ENCODE results near the gene KASH5.

KASH5 gene

DNA sequence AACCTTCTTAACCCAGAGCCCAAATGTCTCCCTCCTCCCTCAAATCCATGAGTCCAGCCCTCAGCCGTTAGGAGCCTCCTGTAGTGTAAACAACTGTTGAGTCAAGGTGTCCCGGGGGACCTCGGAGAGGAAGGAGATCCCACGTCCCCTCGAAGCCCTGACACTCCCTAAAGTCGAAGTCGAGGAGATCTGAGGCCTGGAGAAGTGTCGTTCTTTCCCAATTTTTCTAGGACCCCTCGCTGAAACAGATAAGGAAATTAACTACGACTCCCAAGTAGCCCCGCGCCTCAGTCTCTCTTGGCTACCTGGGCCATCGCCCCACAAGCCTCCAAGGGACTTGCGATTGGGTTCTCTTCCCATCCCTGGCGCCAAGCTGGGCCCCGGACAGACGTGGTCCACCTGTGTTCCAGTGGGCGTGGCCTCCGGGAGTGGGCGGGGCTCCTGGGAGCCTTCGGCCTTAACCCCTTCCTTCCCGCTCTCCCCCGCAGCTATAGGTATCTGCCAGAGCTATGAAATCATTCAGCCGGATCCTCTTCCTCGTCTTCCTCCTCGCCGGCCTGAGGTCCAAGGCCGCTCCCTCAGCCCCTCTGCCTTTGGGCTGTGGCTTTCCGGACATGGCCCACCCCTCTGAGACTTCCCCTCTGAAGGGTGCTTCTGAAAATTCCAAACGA is 38.0 kb downstream of the KASH5 start:
- TF ChIP-seq, protein P1, sequence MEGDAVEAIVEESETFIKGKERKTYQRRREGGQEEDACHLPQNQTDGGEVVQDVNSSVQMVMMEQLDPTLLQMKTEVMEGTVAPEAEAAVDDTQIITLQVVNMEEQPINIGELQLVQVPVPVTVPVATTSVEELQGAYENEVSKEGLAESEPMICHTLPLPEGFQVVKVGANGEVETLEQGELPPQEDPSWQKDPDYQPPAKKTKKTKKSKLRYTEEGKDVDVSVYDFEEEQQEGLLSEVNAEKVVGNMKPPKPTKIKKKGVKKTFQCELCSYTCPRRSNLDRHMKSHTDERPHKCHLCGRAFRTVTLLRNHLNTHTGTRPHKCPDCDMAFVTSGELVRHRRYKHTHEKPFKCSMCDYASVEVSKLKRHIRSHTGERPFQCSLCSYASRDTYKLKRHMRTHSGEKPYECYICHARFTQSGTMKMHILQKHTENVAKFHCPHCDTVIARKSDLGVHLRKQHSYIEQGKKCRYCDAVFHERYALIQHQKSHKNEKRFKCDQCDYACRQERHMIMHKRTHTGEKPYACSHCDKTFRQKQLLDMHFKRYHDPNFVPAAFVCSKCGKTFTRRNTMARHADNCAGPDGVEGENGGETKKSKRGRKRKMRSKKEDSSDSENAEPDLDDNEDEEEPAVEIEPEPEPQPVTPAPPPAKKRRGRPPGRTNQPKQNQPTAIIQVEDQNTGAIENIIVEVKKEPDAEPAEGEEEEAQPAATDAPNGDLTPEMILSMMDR (IDR thresholded peaks at IDR 0.05; ENCODE audit: low read depth, low read length, missing control alignments): no peak
- H3K4me3 ChIP-seq (replicated peaks; ENCODE audit: low read depth, low read length): no peak overlapping the region
- no peak for DNase-seq (ENCODE audit: extremely low read depth, low read depth)

DNA sequence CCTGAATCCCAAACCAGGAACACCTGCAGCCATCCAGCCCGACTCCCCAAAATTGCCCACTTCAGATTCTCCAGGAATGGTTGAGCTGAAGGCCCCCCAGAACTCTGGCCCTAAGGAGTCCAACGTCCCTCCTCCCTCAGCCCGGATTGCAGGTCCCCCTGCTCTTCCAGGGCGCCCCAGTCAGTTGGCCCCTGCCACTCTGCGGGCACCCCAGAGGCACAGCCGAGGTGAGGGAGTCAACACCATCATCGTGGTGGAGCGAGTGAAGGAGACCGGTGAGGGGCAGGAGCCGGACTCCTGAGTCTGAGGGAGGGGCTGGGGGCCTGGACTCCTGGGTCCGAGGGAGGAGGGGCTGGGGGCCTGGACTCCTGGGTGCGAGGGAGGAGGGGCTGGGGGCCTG is 39.3 kb downstream of the KASH5 start:
- DNase-seq (ENCODE audit: extremely low read depth, low read depth): no peak
- no peak overlapping the region for H3K4me3 ChIP-seq (replicated peaks; ENCODE audit: low read depth, low read length)
- TF ChIP-seq, protein P1 (IDR thresholded peaks at IDR 0.05; ENCODE audit: low read depth, low read length, missing control alignments): no peak

DNA sequence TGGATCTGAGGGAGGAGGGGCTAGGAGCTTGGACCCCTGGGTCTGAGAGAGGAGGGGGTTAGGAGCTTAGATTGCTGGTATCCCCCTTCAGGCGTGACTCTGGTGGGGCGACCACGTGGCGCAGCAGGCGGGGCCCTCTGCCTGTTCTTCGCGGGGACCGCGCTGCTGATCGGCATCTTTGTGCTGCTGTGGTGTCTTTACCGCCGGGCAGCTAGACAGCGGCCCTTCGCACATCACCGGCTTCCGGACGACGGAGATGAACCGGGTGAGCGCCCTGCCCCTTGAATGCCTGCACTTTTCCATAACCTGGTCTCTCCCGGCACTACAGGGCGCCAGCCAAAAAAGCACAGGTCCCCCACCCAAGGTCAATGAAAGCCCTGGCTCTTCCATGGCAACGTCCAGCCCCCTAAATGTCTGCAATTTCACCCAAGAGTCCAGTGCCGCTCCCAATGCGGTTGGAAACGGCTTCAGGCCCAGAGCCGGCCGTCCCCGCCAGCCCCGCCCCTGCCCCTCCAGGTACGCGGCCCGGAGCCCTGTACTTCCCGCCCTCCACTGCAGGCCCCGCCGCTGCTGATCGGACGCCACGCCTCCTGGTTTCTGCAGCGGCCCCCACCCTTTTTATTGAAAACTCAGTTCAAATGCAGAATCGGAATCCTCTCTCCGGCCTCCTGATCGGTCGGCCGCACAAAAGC is 40.0 kb downstream of the KASH5 start:
- H3K4me3 ChIP-seq (replicated peaks; ENCODE audit: low read depth, low read length): no peak overlapping the region
- no peak for DNase-seq (ENCODE audit: extremely low read depth, low read depth)
- TF ChIP-seq, protein P1 (IDR thresholded peaks at IDR 0.05; ENCODE audit: low read depth, low read length, missing control alignments): no peak

DNA sequence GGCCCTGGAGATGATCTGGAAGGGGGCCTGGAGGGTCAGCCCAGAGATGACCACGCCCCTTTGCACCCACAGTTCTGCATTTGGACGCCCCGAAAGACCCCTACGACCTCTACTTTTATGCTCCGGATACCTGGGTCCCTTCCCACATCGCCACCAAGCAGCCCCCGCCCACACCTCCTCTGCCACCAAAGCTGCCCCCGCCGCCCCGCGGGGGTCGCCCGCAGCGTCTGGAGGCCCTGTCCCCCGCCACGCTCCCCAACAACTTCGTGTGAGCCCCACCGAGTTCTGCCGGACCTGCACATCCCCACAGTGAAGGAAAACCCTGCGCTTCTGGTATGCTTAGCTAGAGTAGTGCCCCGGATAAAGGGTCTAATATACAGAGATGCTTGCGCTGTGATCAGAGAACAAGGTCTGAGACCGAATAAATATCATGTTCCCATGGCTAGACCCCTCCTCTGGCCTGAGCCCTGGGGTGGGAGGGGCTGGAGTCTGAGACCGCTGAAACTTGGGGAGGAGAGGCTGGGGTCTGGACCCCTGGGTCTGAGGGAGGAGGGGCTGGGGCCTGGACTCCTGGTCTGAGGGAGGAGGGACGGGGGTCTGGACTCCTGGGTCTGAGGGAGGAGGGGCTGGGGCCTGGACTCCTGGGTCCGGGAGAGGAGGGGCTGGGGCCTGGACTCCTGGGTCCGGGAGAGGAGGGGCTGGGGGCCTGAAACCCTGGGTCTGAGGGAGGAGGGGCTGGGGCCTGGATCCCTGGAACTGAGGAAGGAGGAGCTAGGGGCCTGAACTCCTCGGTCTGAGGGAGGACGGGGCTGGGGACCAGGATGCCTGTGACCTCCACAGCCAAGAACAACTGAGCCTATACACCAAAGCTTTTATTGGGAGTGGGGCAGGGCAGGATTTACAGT is 40.8 kb downstream of the KASH5 start:
- DNase-seq (ENCODE audit: extremely low read depth, low read depth): no peak
- TF ChIP-seq, protein P1 (IDR thresholded peaks at IDR 0.05; ENCODE audit: low read depth, low read length, missing control alignments): no peak
- no peak overlapping the region for H3K4me3 ChIP-seq (replicated peaks; ENCODE audit: low read depth, low read length)

DNA sequence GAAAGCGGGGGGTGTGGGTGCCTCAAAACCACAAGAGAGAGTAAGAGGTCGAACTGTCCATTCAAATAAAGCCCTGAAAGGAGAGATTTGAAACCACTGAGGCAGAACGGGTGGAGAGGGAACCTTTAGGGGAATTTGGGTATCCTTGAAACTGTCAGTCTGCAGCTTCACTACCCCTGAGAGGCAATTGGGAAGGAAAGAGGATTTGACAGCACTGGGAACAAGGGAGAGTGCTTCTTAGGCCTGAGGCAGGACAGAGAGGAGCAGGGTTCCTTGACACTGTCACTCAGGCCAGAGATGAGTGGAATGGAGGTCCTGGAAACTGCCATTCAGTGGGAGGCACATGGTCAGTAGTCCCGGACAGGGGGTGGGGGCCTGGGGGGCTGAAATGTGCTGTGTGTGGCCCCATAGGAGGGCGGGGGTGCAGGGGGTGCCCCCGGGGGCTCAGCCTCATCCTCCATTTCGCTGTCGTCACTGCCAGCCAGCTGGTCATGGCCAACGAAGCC is 42.2 kb downstream of the KASH5 start:
- no peak overlapping the region for H3K4me3 ChIP-seq (replicated peaks; ENCODE audit: low read depth, low read length)
- TF ChIP-seq, protein P1 (IDR thresholded peaks at IDR 0.05; ENCODE audit: low read depth, low read length, missing control alignments): no peak
- no peak for DNase-seq (ENCODE audit: extremely low read depth, low read depth)

DNA sequence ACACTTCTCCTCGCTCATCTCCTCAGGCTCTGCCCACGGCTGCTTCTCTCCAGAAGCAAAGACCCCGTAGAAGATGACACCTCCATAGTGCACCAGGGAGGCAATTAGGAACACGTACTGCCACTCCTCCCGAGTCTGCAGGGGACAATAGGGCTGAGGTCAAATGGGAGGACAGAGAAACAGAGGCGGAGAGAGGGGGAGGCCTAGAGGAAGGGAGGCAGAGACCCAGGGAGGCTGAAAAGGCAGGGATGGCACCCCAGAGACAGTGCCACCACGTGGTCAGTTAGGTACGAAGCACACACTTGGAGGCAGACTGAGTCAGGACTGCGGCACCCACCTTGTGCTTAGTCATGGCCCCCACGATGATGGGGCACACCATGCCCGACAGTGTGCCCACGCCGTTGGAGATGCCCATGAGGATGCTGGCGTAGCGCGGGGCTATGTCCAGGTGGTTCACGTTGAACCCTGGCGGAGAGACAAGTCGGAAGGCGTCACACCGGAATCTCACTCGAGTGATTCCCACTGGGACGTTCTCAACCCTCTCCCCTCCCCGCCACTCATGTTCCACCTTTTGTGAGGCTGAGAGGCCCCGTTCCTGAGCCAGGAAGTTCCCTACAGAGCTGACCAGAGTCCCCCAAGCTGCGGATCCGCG is 42.8 kb downstream of the KASH5 start:
- DNase-seq (ENCODE audit: extremely low read depth, low read depth): no peak
- no peak overlapping the region for H3K4me3 ChIP-seq (replicated peaks; ENCODE audit: low read depth, low read length)
- TF ChIP-seq, protein P1 (IDR thresholded peaks at IDR 0.05; ENCODE audit: low read depth, low read length, missing control alignments): peak; percentile 35
